Activated naive CD8-positive, alpha-beta T cell treated with anti-CD3 and anti-CD28 coated beads, Interleukin-2, amount 10 ng/mL, durations not matched to agents 7 days and 5 days (primary cell): ENCODE measurements around the gene TMEM94. TPM values are rescaled to one million over a fixed set of nuclear protein-coding genes. Genes with fewer than 3 reads are reported as not detected.
"Not testable (repeated sequence)": the region's sequence is repeated elsewhere in the genome, so short reads cannot be mapped to it uniquely, and the experiment has no call there.

Experiments used
- ATAC-seq: fragments of 150-1000 bp; cut with Tn5 transposase; one replicate; pipeline ENCODE4 v1.10.0; 2021; ENCODE audit warnings: low read depth, moderate library complexity
- POLR2A ChIA-PET: fragments of 350-600 bp; sonication (Branson Sonifier 250); formaldehyde crosslinking; loops from one replicate; lab custom pipeline; 2021; ENCODE audit warnings: antibody characterized with exemption; lab: Charles Lee
- DNase-seq: peaks from one replicate; pipeline ENCODE4 v3.0.0; 2021
- H3K27ac Mint-ChIP-seq: one replicate; pipeline ENCODE4 v1.8.0; 2022; ENCODE audit warnings: mild to moderate bottlenecking, mixed read lengths
- H3K27me3 Mint-ChIP-seq: one replicate; pipeline ENCODE4 v1.8.0; 2022; ENCODE audit warnings: mild to moderate bottlenecking, moderate library complexity, mixed read lengths
- H3K36me3 Mint-ChIP-seq: one replicate; pipeline ENCODE4 v1.8.0; 2021; ENCODE audit warnings: mild to moderate bottlenecking, mixed read lengths
- H3K4me1 Mint-ChIP-seq: one replicate; pipeline ENCODE4 v1.8.0; 2021; ENCODE audit warnings: mixed read lengths
- H3K4me3 Mint-ChIP-seq: one replicate; pipeline ENCODE4 v1.8.0; 2022; ENCODE audit warnings: mild to moderate bottlenecking, moderate library complexity, mixed read lengths
- H3K9me3 Mint-ChIP-seq: one replicate; pipeline ENCODE4 v1.8.0; 2021; ENCODE audit warnings: mixed read lengths
- total RNA-seq, 2 experiments: library from RNA; stranded (reverse); gene quantifications; one replicate each; pipeline ENCODE4 v1.2.3, GENCODE V29; 2021

The TMEM94 gene
- total RNA-seq, 2 experiments from 2014 or later = 112 to 115 TPM

DNA sequence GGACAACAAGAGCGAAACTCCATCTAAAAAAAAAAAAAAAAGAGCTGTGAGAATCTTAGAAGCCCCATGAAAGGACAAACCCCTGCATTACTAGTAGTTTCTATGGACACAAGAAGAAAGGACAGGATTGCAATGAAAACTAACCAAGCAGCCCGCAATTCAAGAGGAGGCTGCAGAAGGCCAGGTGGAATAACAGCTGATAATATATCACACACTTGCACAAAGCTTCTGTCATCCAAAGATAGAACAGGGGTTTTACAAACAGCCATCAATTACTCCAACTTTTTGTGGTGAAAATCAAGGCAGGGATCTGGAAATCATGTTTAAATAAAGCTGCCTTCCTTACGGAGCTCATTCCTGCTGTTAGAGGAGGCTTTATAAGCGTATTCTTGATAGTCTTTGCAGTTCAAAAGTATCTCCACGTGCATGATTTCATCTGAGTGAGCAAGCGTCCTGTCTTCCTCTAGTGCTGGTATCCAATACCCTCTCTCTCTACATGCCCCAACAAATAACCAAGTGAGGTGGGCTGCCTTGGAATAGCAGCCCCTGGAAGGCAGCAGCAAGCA, 23.1 kb upstream of the TMEM94 start:
- Mint-ChIP-seq H3K9me3 (no peaks in the 10 kb centered on the region), H3K4me1 (peaks cover 12% of the 10 kb centered on the region), H3K36me3 (no peaks in the 10 kb centered on the region), H3K27ac (no peak overlapping the region), H3K4me3 (no peak overlapping the region), H3K27me3 (peaks cover 23% of the 10 kb centered on the region)
- no peak for ATAC-seq
- POLR2A ChIA-PET = interaction anchor here (0.7 kb wide), 1 partner anchor 537 kb away, joined by 3 read pairs; no protein-coding TSS in a partner anchor
- no peak for DNase-seq

GRCh38 chr17:75434433-75434832, 22.0 kb upstream of the TMEM94 start:
- ATAC-seq, H3K27ac Mint-ChIP-seq, POLR2A ChIA-PET, H3K9me3 Mint-ChIP-seq, H3K4me3 Mint-ChIP-seq, H3K36me3 Mint-ChIP-seq, DNase-seq: not testable (repeated sequence)
- Mint-ChIP-seq H3K27me3 (peaks cover 23% of the 10 kb centered on the region), H3K4me1 (peaks cover 12% of the 10 kb centered on the region)

GRCh38 chr17:75437404-75437803, 19.0 kb upstream of the TMEM94 start:
- H3K4me1 Mint-ChIP-seq, H3K4me3 Mint-ChIP-seq, POLR2A ChIA-PET, DNase-seq, ATAC-seq, H3K36me3 Mint-ChIP-seq, H3K27ac Mint-ChIP-seq, H3K9me3 Mint-ChIP-seq: not testable (repeated sequence)
- H3K27me3 Mint-ChIP-seq = peaks cover 19% of the 10 kb centered on the region

GRCh38 chr17:75439287-75439686, 17.1 kb upstream of the TMEM94 start:
- Mint-ChIP-seq H3K36me3 (no peaks in the 10 kb centered on the region), H3K27me3 (peaks cover 12% of the 10 kb centered on the region), H3K4me3 (no peak overlapping the region), H3K27ac (no peak overlapping the region), H3K4me1 (peaks cover 9% of the 10 kb centered on the region), H3K9me3 (no peaks in the 10 kb centered on the region)
- ATAC-seq (no peak), DNase-seq (no peak)
- POLR2A ChIA-PET = no interaction called here

DNA sequence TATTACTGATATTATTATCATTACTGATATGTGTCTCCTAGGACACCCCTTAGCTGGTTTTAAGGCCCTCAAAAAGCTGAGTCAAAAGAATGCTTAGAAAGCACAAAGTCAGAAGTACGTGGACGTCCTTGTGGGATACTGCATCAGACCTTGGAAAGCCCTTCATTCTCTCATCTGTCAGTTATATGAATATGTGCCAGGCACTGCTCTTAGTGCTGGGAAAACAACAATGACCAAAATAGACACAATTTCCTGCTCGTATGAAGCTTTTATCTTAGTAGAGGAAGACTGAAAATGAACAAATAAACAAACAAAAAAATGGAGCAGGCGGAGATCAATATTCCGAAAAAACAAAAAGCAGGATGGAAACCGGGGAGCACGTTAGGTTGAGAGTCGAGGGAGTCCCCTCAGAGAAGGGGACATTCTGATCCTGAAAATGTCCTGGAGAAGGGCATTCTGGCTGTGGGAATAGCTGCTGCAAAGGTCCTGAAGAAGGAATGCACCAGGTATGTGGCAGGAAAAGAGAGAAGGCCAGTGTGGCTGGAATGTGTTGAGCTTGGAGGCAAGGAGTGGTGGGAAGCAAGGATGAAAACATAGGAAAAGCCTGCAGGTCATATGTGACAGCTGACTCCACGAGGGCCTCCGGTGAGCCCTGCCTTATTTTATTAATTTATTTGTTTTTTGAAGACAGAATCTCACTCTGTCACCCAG, 15.5 kb upstream of the TMEM94 start:
- ATAC-seq (no peak), DNase-seq (no peak)
- Mint-ChIP-seq H3K27me3 (no peaks in the 10 kb centered on the region), H3K36me3 (no peaks in the 10 kb centered on the region), H3K4me1 (peaks cover 4% of the 10 kb centered on the region), H3K4me3 (no peak overlapping the region), H3K27ac (no peak overlapping the region), H3K9me3 (no peaks in the 10 kb centered on the region)
- POLR2A ChIA-PET = interaction anchor here (0.8 kb wide), 1 partner anchor 111 kb away, joined by 4 read pairs; no protein-coding TSS in a partner anchor

DNA sequence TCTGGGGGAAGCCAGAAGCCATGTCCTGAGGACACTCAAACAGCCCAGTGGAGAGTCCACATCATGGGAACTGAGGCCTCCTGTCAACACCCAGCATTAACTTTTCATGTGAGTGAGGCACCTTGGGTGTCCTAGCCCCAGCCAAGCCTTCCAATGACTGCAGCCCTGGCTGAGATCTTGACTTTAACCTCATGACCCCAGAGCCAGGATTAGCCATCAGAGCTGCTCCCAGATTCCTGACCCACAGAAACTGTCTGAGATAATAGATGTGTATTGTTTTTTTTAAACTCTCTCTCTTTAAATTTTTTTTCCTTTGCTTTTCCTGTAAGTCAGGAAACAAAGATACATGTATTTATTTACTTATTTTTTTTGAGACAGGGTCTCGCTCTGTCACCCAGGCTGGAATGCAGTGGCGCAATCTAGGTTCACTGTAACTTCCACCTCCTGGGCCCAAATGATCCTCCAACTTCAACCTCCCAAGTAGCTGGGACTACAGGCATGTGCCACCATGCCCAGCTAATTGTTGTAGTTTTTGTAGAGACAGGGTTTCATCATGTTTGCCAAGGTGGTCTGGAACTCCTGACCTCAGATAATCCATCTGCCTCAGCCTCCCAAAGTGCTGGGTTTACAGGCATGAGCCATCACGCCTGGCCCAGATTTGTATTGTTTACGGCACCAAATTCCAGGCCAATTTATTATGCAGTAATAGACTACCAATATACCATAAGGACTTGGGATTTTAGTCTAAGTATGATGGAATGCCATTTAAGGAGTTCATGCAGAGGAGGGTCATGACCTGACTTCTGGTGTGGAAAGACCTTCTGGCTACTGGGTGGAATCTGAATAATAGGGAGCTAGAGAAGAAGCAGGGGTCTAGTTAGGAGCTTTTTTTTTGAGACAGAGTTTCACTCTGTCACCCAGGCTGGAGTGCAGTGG, 14.0 kb upstream of the TMEM94 start:
- H3K27me3 Mint-ChIP-seq = no peaks in the 10 kb centered on the region
- no peaks in the 10 kb centered on the region for H3K4me1 Mint-ChIP-seq
- ATAC-seq (no peak), DNase-seq (no peak)
- H3K9me3 Mint-ChIP-seq = no peaks in the 10 kb centered on the region
- H3K27ac Mint-ChIP-seq = no peak overlapping the region
- no peak overlapping the region for H3K4me3 Mint-ChIP-seq
- POLR2A ChIA-PET = no interaction called here
- no peaks in the 10 kb centered on the region for H3K36me3 Mint-ChIP-seq

DNA sequence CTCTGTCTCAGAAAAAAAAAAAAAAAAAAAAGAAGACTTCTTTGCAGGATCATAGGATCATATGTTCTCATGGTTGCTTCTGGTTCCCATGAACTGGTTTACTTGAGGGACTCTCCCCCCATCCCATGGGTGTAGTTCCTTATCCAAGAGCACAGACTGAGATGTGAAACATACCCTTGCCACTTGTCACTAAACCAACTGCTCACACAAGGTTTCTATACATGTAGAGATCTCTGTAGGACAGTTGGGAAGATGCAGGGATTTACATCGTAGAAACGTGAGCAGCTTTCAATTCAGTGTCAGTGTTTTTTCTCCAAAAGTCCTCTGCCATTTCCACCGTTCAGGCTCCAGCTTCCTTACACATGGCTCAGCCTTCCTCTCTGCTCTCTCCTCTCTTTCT, 11.1 kb upstream of the TMEM94 start:
- H3K27me3 Mint-ChIP-seq = peaks cover 2% of the 10 kb centered on the region
- no peak for DNase-seq
- H3K27ac Mint-ChIP-seq = no peak overlapping the region
- no peaks in the 10 kb centered on the region for H3K36me3 Mint-ChIP-seq
- ATAC-seq = no peak
- no peak overlapping the region for H3K4me3 Mint-ChIP-seq
- POLR2A ChIA-PET = interaction anchor here (0.9 kb wide), 1 partner anchor 11 kb away, joined by 3 read pairs; no protein-coding TSS in a partner anchor
- H3K9me3 Mint-ChIP-seq = no peaks in the 10 kb centered on the region
- no peaks in the 10 kb centered on the region for H3K4me1 Mint-ChIP-seq

DNA sequence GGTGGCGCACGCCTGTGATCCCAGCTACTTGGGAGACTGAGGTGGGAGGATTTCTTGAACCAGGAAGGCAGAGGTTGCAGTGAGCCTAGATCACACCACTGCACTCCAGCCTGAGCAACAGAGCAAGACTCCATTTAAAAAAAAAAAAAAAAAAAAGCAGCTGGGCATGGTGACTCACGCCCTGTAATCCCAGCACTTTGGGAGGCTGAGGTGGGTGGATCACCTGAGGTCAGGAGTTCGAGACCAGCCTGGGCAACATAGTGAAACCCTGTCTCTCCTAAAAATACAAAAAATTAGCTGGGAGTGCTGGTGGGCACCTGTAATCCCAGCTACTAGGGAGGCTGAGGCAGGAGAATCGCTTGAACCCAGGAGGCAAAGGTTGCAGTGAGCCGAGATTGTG, 10.5 kb upstream of the TMEM94 start:
- not testable (repeated sequence) for H3K27me3 Mint-ChIP-seq, H3K36me3 Mint-ChIP-seq, DNase-seq, H3K27ac Mint-ChIP-seq, H3K9me3 Mint-ChIP-seq, H3K4me1 Mint-ChIP-seq, ATAC-seq, H3K4me3 Mint-ChIP-seq
- POLR2A ChIA-PET = interaction anchor here (0.9 to 1.6 kb wide), 2 partner anchors 10 kb away, joined by 3 to 5 read pairs; partner anchors contain the start of gene TMEM94

- no peaks in the 10 kb centered on the region for H3K36me3 Mint-ChIP-seq
- no peaks in the 10 kb centered on the region for H3K4me1 Mint-ChIP-seq
- H3K27ac Mint-ChIP-seq = no peak overlapping the region
- ATAC-seq = no peak
- H3K9me3 Mint-ChIP-seq = no peaks in the 10 kb centered on the region
- H3K27me3 Mint-ChIP-seq = peaks cover 2% of the 10 kb centered on the region
- POLR2A ChIA-PET = no interaction called here
- no peak overlapping the region for H3K4me3 Mint-ChIP-seq
- DNase-seq = no peak
Measured at GRCh38 chr17:75447951-75448856, 8.2 kb upstream of the TMEM94 start.

GRCh38 chr17:75450270-75450669, 6.2 kb upstream of the TMEM94 start:
- H3K4me3 Mint-ChIP-seq = no peak overlapping the region
- H3K36me3 Mint-ChIP-seq = no peaks in the 10 kb centered on the region
- DNase-seq (no peak), ATAC-seq (no peak)
- POLR2A ChIA-PET = no interaction called here
- peaks cover 2% of the 10 kb centered on the region for H3K27me3 Mint-ChIP-seq
- H3K4me1 Mint-ChIP-seq = peaks cover 10% of the 10 kb centered on the region
- no peaks in the 10 kb centered on the region for H3K9me3 Mint-ChIP-seq
- no peak overlapping the region for H3K27ac Mint-ChIP-seq

DNA sequence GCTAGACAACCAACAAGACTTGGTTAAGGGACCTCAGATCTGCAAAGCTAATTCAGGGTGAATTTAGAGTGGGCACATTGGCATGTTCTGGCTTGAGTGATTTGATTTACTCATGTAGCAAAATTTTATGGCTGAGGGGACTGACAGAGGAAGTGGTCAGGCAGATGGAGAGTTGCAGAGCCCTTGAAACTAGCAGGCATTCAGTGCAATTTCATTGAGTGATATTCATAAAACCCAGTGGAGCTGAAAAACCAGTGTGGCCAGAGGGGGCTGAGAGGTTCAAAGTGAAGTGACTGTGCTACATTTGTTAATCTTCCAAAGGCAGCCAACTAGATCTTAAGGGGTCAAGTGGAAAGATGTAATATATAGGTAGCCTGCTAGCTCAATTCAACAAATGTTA, 2.2 kb upstream of the TMEM94 start:
- POLR2A ChIA-PET = interaction anchor here (0.7 to 1.3 kb wide), 3 partner anchors 9 to 184 kb away, joined by 3 to 5 read pairs (median 3); partner anchors contain the start of genes MIF4GD and TSEN54
- no peak for ATAC-seq
- Mint-ChIP-seq H3K9me3 (no peaks in the 10 kb centered on the region), H3K4me1 (peaks cover 24% of the 10 kb centered on the region), H3K27ac (peak overlapping the region; percentile 7), H3K36me3 (no peaks in the 10 kb centered on the region), H3K4me3 (peak overlapping the region; percentile 6), H3K27me3 (peaks cover 2% of the 10 kb centered on the region)
- DNase-seq = no peak

- H3K27me3 Mint-ChIP-seq, H3K36me3 Mint-ChIP-seq, H3K9me3 Mint-ChIP-seq, H3K4me3 Mint-ChIP-seq, ATAC-seq, DNase-seq: not testable (repeated sequence)
- POLR2A ChIA-PET = interaction anchor here (0.7 to 1.3 kb wide), 3 partner anchors 8 to 184 kb away, joined by 3 to 5 read pairs (median 3); partner anchors contain the start of genes MIF4GD and TSEN54
- Mint-ChIP-seq H3K27ac (peak overlapping the region; percentile 7), H3K4me1 (peaks cover 26% of the 10 kb centered on the region)
Measured at GRCh38 chr17:75454672-75455071, 1.8 kb upstream of the TMEM94 start.
